Measurements from ENCODE around the gene ARPC3.

- TF ChIP-seq CBX5 (IDR thresholded peaks at IDR 0.05; ENCODE audit: borderline replicate concordance, low read depth) (no peak), REST (IDR thresholded peaks at IDR 0.05; ENCODE audit: borderline replicate concordance) (peak; percentile 3; the same call in 1 of the 2 replicates), REST (CRISPR knock-in tag; IDR thresholded peaks at IDR 0.05; ENCODE audit: low read depth) (no peak), EZH2 (IDR thresholded peaks at IDR 0.05; ENCODE audit: borderline replicate concordance, low read depth, low read length) (no peak), SREBF1 (IDR thresholded peaks at IDR 0.05; ENCODE audit: borderline replicate concordance, low read depth, low read length) (no peak), ZNF197 (CRISPR knock-in tag; IDR thresholded peaks at IDR 0.05; ENCODE audit: low read depth) (no peak), MCM5 (IDR thresholded peaks at IDR 0.05; ENCODE audit: low read depth) (no peak), POLR2AphosphoS5 (IDR thresholded peaks at IDR 0.05; ENCODE audit: control insufficient read depth, insufficient read depth, low read depth, low read length) (peak; percentile 86), CTCF (IDR thresholded peaks at IDR 0.05 in 2 of 3, conservative IDR thresholded peaks at IDR 0.05 in 1 of 3; ENCODE audit: insufficient read depth in 2 of 3, low read depth in 1 of 3, low read length in 3 of 3) (peak in 2 of 3 experiments; percentile 28 to 41; a peak in 3 of 6 replicates), ZNF384 (IDR thresholded peaks at IDR 0.05; ENCODE audit: low read depth, low read length) (no peak)
Measured at GRCh38 chr12:110403146-110403975, 46.8 kb downstream of the ARPC3 start, which contains the start of gene ANAPC7.
